ENCODE measurements around the gene TGFBI. TPM values are rescaled to one million over a fixed set of nuclear protein-coding genes. Genes with fewer than 3 reads are reported as not detected.

TGFBI gene
- total RNA-seq (100 to 1,000 TPM; 171 to 245 TPM), polyA plus RNA-seq (ENCODE audit: insufficient read length in 2 of 2) (10 to 100 TPM; 66.1 to 92.6 TPM)
- long read RNA-seq, donor 1, transcript TGFBI-201 (17 exons, 2,804 nt), result major isoform, 9 of 46 reads
- long read RNA-seq, donor 1, partial matches to known transcripts, result 37 of 46 reads
- long read RNA-seq, donor 1, other reads (novel, unspliced or antisense), result 0 of 46 reads
- long read RNA-seq, donor 2, partial matches to known transcripts, result 0 of 1 reads
- long read RNA-seq, donor 2, other reads (novel, unspliced or antisense), result 0 of 1 reads
- long read RNA-seq, donor 3, transcript TGFBI-201 (17 exons, 2,804 nt), result major isoform, 5 of 10 reads
- long read RNA-seq, donor 3, partial matches to known transcripts, result 5 of 10 reads
- long read RNA-seq, donor 3, other reads (novel, unspliced or antisense), result 0 of 10 reads
- long read RNA-seq, donor 4, transcript TGFBI-201 (17 exons, 2,804 nt), result major isoform, 8 of 52 reads
- long read RNA-seq, donor 4, partial matches to known transcripts, result 42 of 52 reads
- long read RNA-seq, donor 4, other reads (novel, unspliced or antisense), result 0 of 52 reads

DNA sequence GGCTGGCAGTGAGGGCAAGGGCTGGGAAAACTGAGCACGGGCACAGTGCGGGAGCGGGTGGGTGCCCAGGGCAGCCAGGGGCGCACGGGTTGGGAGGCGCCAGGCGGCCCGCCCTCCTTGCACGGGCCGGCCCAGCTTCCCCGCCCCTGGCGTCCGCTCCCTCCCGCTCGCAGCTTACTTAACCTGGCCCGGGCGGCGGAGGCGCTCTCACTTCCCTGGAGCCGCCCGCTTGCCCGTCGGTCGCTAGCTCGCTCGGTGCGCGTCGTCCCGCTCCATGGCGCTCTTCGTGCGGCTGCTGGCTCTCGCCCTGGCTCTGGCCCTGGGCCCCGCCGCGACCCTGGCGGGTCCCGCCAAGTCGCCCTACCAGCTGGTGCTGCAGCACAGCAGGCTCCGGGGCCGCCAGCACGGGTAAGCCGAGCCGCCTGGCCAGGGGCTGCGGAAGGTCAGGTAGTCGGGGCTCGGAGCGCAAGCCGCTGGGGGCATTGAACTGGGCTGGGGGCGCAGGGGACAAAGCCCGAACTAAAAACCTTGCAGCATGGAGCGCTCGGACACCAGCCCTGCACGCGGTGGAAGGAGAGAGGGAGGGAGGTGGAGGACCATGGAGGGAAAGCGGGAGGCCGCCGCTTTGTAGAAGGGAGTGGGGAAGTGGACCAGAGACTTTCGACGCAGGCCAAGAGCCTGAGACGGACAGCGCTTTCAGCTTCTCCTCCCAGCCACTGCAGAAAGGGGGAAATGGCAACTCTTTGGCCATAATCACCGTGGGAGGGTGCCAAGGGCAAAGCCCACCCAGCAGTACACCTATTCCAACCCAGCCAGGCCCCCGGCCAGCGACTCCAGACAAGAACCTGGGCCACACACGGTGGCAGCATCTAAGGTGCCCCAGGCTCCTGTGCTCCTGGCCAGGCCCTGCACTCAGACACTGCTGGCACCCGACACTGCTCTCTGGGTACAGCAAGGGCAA is at the start of gene TGFBI:
Gene TGFBI (plus strand): TSS at position 207 of the 961 bp plus-strand sequence. CDS start 68 bp downstream, at position 275.
- Histone ChIP-seq H3K36me3 (ENCODE audit: control insufficient read depth, insufficient read depth, low read length) (no peaks in the 10 kb centered on the region), H3K9me3 (ENCODE audit: control insufficient read depth, insufficient read depth, low read length) (no peaks in the 10 kb centered on the region), H3K27me3 (ENCODE audit: control insufficient read depth, insufficient read depth, low read length) (peaks cover 19% of the 10 kb centered on the region), H3K27ac (ENCODE audit: low read depth, low read length) (no peak within 1 kb of the TSS), H3K4me3 (ENCODE audit: low read depth, low read length) (peak within 1 kb of the TSS; percentile 35), H3K4me1 (ENCODE audit: control insufficient read depth, insufficient read depth, low read length) (peaks cover 22% of the 10 kb centered on the region)
- WGBS (ENCODE audit: insufficient coverage), result 7% methylated on average over 64 of the region's 68 CpGs
- peak in 2 of 6 donors; percentile 64 to 69 for DNase-seq (ENCODE audit: low read depth in 4 of 6, low spot score in 6 of 6)

DNA sequence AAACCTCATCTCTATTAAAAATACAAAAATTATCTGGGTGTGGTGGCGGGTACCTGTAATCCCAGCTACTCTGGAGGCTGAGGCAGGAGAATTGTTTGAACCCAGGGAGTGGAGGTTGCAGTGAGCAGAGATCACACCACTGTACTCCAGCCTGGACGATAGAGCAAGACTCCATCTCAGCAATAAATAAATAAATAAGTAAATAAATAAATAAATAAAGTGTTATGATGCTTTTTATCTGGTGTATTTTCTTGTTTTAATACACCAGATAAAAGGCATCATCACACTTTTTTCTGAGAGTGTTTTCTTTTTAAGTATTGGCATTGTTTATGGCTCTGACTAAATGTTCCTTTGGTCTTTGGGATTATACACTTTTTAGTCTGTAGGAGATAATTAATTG is 49.8 kb upstream of the TGFBI start:
- H3K27ac ChIP-seq (ENCODE audit: low read depth, low read length), result no peak overlapping the region
- no CpG with 5 or more reads among the region's 2 CpGs for WGBS (ENCODE audit: insufficient coverage)
- peaks cover 2% of the 10 kb centered on the region for H3K9me3 ChIP-seq (ENCODE audit: control insufficient read depth, insufficient read depth, low read length)
- peaks cover 10% of the 10 kb centered on the region for H3K27me3 ChIP-seq (ENCODE audit: control insufficient read depth, insufficient read depth, low read length)
- no peaks in the 10 kb centered on the region for H3K36me3 ChIP-seq (ENCODE audit: control insufficient read depth, insufficient read depth, low read length)
- no peaks in the 10 kb centered on the region for H3K4me1 ChIP-seq (ENCODE audit: control insufficient read depth, insufficient read depth, low read length)
- no peak for DNase-seq (ENCODE audit: low read depth in 4 of 6, low spot score in 6 of 6)
- H3K4me3 ChIP-seq (ENCODE audit: low read depth, low read length), result no peak overlapping the region

DNA sequence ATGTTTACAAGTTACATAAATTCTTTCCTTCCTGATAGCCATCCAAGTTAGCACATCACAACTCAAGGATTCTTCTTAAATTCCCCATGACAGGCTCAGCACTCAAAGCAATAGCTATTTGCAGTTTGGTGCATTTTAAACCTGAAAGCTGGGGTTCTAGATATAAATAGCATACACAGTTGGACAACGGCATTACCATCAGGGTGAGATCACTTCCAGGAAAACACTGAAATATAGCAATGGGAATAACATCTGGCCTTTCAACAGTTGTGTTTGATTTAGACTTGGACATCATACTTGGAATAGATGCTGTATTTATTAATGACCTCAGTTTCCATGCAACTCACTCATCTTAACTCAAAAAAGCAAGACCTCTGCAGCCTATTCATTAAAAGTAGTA is 49.3 kb upstream of the TGFBI start:
- no peaks in the 10 kb centered on the region for H3K36me3 ChIP-seq (ENCODE audit: control insufficient read depth, insufficient read depth, low read length)
- 60% methylated on average over 1 of the region's 1 CpG for WGBS (ENCODE audit: insufficient coverage)
- peak in 1 of 6 donors; percentile 44 for DNase-seq (ENCODE audit: low read depth in 4 of 6, low spot score in 6 of 6)
- H3K27me3 ChIP-seq (ENCODE audit: control insufficient read depth, insufficient read depth, low read length), result peaks cover 10% of the 10 kb centered on the region
- H3K4me1 ChIP-seq (ENCODE audit: control insufficient read depth, insufficient read depth, low read length), result no peaks in the 10 kb centered on the region
- no peak overlapping the region for H3K4me3 ChIP-seq (ENCODE audit: low read depth, low read length)
- H3K27ac ChIP-seq (ENCODE audit: low read depth, low read length), result peak overlapping the region; percentile 19
- peaks cover 2% of the 10 kb centered on the region for H3K9me3 ChIP-seq (ENCODE audit: control insufficient read depth, insufficient read depth, low read length)

DNA sequence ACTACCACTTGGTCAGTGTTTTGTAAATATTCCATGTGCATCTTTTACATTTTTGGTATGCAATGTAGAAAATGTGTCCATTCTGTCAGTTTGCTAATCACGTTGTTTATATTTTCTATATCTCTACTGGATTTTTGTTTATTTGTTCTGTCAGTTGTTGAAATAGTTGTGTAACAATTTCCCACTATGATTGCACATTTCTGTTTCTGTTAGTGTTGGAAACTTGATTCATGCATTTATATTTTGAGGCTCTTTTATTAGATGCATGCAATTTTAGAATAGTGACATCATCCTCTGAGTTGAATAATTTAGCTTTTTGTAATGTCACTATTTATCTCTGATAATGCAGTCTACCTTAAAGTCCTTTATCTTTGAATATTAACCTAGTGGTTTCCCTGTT is 48.2 kb upstream of the TGFBI start:
- Histone ChIP-seq H3K27me3 (ENCODE audit: control insufficient read depth, insufficient read depth, low read length) (peaks cover 10% of the 10 kb centered on the region), H3K9me3 (ENCODE audit: control insufficient read depth, insufficient read depth, low read length) (peaks cover 2% of the 10 kb centered on the region), H3K4me1 (ENCODE audit: control insufficient read depth, insufficient read depth, low read length) (no peaks in the 10 kb centered on the region), H3K36me3 (ENCODE audit: control insufficient read depth, insufficient read depth, low read length) (no peaks in the 10 kb centered on the region), H3K27ac (ENCODE audit: low read depth, low read length) (no peak overlapping the region), H3K4me3 (ENCODE audit: low read depth, low read length) (no peak overlapping the region)
- no CpG with 5 or more reads among the region's 1 CpG for WGBS (ENCODE audit: insufficient coverage)
- DNase-seq (ENCODE audit: low read depth in 4 of 6, low spot score in 6 of 6), result no peak

DNA sequence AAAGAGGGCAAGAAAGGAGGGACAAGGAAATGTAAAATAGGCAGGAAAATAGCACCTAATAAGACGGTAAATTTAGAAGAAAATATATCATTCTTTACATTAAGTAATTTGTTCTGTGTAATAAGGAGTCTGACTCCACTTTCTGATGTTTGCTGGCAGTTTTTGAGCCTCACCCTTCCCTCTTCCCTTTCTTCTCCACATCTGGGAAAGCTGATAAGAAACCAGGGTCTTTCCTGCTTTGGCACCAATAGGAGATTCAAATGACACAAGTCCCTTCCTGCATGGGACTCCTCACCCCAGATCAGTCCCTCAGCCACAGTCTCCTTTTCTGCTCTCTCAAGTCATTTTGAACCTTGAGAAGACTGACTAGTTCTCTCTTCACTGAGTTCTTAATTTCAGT is 42.8 kb upstream of the TGFBI start:
- Histone ChIP-seq H3K4me1 (ENCODE audit: control insufficient read depth, insufficient read depth, low read length) (peaks cover 7% of the 10 kb centered on the region), H3K27me3 (ENCODE audit: control insufficient read depth, insufficient read depth, low read length) (no peaks in the 10 kb centered on the region), H3K9me3 (ENCODE audit: control insufficient read depth, insufficient read depth, low read length) (peaks cover 4% of the 10 kb centered on the region), H3K4me3 (ENCODE audit: low read depth, low read length) (no peak overlapping the region), H3K27ac (ENCODE audit: low read depth, low read length) (no peak overlapping the region), H3K36me3 (ENCODE audit: control insufficient read depth, insufficient read depth, low read length) (no peaks in the 10 kb centered on the region)
- no peak for DNase-seq (ENCODE audit: low read depth in 4 of 6, low spot score in 6 of 6)
- no CpG with 5 or more reads among the region's 1 CpG for WGBS (ENCODE audit: insufficient coverage)

DNA sequence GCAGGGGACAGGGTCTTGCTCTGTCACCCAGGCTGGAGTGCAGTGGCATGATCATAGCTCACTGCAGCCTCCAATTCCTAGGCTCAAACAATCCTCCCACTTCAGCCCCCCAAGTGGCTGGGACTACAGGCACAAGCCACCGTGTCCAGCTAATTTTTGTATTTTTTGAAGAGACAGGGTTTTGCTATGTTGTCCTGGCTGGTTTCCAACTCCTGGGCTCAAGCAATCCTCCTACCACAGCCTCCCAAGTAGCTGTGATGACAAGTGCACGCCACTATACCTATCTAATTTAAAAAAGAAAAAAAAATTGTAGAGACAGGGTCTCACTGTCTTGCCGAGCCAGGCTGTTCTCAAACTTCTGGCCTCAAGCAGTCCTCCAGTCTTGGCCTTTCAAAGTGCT is 42.4 kb upstream of the TGFBI start:
- H3K36me3 ChIP-seq (ENCODE audit: control insufficient read depth, insufficient read depth, low read length), result no peaks in the 10 kb centered on the region
- H3K4me1 ChIP-seq (ENCODE audit: control insufficient read depth, insufficient read depth, low read length), result peaks cover 10% of the 10 kb centered on the region
- no peak for DNase-seq (ENCODE audit: low read depth in 4 of 6, low spot score in 6 of 6)
- WGBS (ENCODE audit: insufficient coverage), result 86% methylated on average over 1 of the region's 3 CpGs
- H3K27me3 ChIP-seq (ENCODE audit: control insufficient read depth, insufficient read depth, low read length), result no peaks in the 10 kb centered on the region
- no peak overlapping the region for H3K4me3 ChIP-seq (ENCODE audit: low read depth, low read length)
- no peak overlapping the region for H3K27ac ChIP-seq (ENCODE audit: low read depth, low read length)
- peaks cover 4% of the 10 kb centered on the region for H3K9me3 ChIP-seq (ENCODE audit: control insufficient read depth, insufficient read depth, low read length)

DNA sequence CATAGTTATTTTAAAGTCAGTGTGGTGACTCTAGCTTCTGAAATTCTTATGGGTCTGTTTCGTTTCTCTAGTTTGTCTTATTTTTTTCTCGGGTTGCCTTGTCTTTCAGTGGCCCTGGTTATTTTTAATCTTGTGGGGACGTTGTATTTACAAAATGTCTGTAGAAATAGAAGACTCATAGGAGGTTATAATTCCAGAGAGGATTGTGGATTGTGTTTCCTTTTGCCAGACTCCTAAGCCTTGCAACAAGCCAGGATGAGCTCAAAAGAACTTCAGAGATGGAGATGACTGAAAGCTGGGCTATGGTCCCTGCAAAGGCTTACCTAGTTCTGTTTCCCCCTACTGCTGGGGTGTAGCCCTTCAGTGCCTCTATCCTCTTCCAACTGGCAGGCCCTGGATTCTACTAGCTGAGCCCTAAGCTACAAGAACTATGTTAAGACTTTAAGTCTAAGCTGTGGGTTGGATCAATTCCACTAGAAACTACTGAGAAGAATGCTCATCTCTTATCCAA is 41.8 kb upstream of the TGFBI start:
- WGBS (ENCODE audit: insufficient coverage), result 87% methylated on average over 3 of the region's 3 CpGs
- H3K27me3 ChIP-seq (ENCODE audit: control insufficient read depth, insufficient read depth, low read length), result no peaks in the 10 kb centered on the region
- H3K4me3 ChIP-seq (ENCODE audit: low read depth, low read length), result no peak overlapping the region
- peaks cover 3% of the 10 kb centered on the region for H3K9me3 ChIP-seq (ENCODE audit: control insufficient read depth, insufficient read depth, low read length)
- no peak overlapping the region for H3K27ac ChIP-seq (ENCODE audit: low read depth, low read length)
- DNase-seq (ENCODE audit: low read depth in 4 of 6, low spot score in 6 of 6), result no peak
- H3K36me3 ChIP-seq (ENCODE audit: control insufficient read depth, insufficient read depth, low read length), result no peaks in the 10 kb centered on the region
- H3K4me1 ChIP-seq (ENCODE audit: control insufficient read depth, insufficient read depth, low read length), result peaks cover 10% of the 10 kb centered on the region

DNA sequence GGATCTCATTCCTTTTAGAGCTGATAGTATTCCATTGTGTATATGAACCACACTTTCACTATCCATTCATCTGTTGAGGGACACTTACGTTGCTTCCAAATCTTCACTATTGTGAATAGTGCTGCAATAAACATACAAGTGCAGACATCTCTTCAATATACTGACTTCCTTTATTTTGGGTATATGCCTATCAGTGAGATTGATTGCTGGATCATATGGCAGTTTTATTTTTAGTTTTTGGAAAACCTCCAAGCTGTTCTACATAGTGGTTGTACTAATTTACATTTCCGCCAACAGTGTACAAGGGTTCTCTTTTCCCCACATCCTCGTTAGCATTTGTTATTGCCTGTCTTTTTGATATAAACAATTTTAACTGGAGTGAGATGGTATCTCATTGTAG is 40.2 kb upstream of the TGFBI start:
- no CpG with 5 or more reads among the region's 3 CpGs for WGBS (ENCODE audit: insufficient coverage)
- peaks cover 10% of the 10 kb centered on the region for H3K4me1 ChIP-seq (ENCODE audit: control insufficient read depth, insufficient read depth, low read length)
- DNase-seq (ENCODE audit: low read depth in 4 of 6, low spot score in 6 of 6), result peak in 2 of 6 donors; percentile 32 to 67
- H3K27me3 ChIP-seq (ENCODE audit: control insufficient read depth, insufficient read depth, low read length), result no peaks in the 10 kb centered on the region
- no peak overlapping the region for H3K4me3 ChIP-seq (ENCODE audit: low read depth, low read length)
- peaks cover 2% of the 10 kb centered on the region for H3K9me3 ChIP-seq (ENCODE audit: control insufficient read depth, insufficient read depth, low read length)
- no peak overlapping the region for H3K27ac ChIP-seq (ENCODE audit: low read depth, low read length)
- H3K36me3 ChIP-seq (ENCODE audit: control insufficient read depth, insufficient read depth, low read length), result no peaks in the 10 kb centered on the region

DNA sequence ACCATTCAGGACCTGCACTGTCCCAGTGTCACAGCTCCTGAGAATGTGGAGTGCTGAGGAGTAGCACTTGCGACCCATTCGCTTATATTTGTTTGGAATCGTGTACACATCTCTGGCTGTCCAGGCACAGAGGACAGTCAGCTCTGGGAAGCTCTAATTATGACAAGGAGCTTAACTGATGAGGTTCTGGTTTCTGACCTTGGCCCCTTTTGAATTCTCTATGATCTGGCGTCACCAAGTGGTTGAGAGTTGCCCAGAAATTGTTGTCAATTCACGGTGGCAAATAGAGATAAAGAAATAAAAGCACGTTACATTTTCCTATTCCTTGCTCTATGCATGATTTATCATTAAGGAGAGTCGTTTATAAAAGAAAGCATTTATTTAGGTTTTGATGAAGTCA is 39.1 kb upstream of the TGFBI start:
- Histone ChIP-seq H3K27ac (ENCODE audit: low read depth, low read length) (no peak overlapping the region), H3K27me3 (ENCODE audit: control insufficient read depth, insufficient read depth, low read length) (no peaks in the 10 kb centered on the region), H3K4me1 (ENCODE audit: control insufficient read depth, insufficient read depth, low read length) (peaks cover 10% of the 10 kb centered on the region), H3K36me3 (ENCODE audit: control insufficient read depth, insufficient read depth, low read length) (no peaks in the 10 kb centered on the region), H3K4me3 (ENCODE audit: low read depth, low read length) (no peak overlapping the region), H3K9me3 (ENCODE audit: control insufficient read depth, insufficient read depth, low read length) (peaks cover 2% of the 10 kb centered on the region)
- 98% methylated on average over 3 of the region's 7 CpGs for WGBS (ENCODE audit: insufficient coverage)
- DNase-seq (ENCODE audit: low read depth in 4 of 6, low spot score in 6 of 6), result no peak
